Adrenal gland (tissue), 12 donors: ENCODE measurements around the gene ACTL7A. TPM values are rescaled to one million over a fixed set of nuclear protein-coding genes. Genes with fewer than 3 reads are reported as not detected.
A peak's percentile ranks its signal among the peaks of the same experiment; 100 is the strongest.

ENCODE experiments used
- DNase-seq, 7 donors: peaks; one replicate each; pipeline ENCODE4 v3.0.0-alpha.2; 2019 to 2020
- H3K27ac ChIP-seq, 5 donors: fragments of 200-600 bp; sonication (generic) in 4 of 5; 1 replicate in 3 of 5; 2 replicates in 2 of 5; pipeline versions ENCODE4 v1.5.1 to v1.8.0; 2016 to 2020; ENCODE audit warnings: mild to moderate bottlenecking in 1 of 5
- H3K27me3 ChIP-seq: fragments of 200-600 bp; 2 replicates; pipeline ENCODE4 v1.8.0; 2021
- H3K36me3 ChIP-seq, 2 donors: fragments of 200-600 bp; replicated peaks in 1 of 2; 1 replicate in 1 of 2; 2 replicates in 1 of 2; pipeline versions ENCODE4 v1.5.1 to v1.8.0; 2018 to 2022
- H3K4me1 ChIP-seq, 2 donors: fragments of 200-600 bp; replicated peaks in 1 of 2; 1 replicate in 1 of 2; 2 replicates in 1 of 2; pipeline versions ENCODE4 v1.5.1 to v1.8.0; 2018 to 2021
- H3K4me3 ChIP-seq, 4 donors: fragments of 200-600 bp; sonication (generic) in 3 of 4; one replicate each; pipeline ENCODE4 v1.5.1; 2016 to 2018
- H3K9me3 ChIP-seq, 3 donors: fragments of 200-600 bp; sonication (generic) in 1 of 3; replicated peaks in 1 of 3; 1 replicate in 2 of 3; 2 replicates in 1 of 3; pipeline versions ENCODE4 v1.5.1 to v1.8.0; 2016 to 2021
- POLR2A ChIP-seq, 2 donors: fragments of 450-650 bp; IDR thresholded peaks; one replicate each; pipeline ENCODE4 v1.6.1; 2017; ENCODE audit warnings: antibody characterized with exemption in 2 of 2, mild to moderate bottlenecking in 2 of 2, moderate library complexity in 1 of 2
- WGBS, 4 donors: extraction: QIAGEN DNeasy Blood & Tissue Kit in 2 of 4; methylation state at CpG; one replicate each; pipeline versions ENCODE4 v1.1.5 to v1.1.7; 2013 to 2017; 5-methylcytosine and 5-hydroxymethylcytosine counted together
- intact Hi-C, 2 donors: fragments of 100-400 bp; cut with DNase I; formaldehyde crosslinking; loops; one replicate each; pipeline versions ENCODE4 v1.14.1 to v1.15.0; 2022 to 2023
- polyA plus RNA-seq, 3 donors: library from polyadenylated mRNA; stranded (reverse); fragments of 200-250 nt in 2 of 3; fragments of 350-450 nt in 1 of 3; fragmentation: Illumina TruSeq in 1 of 3; extraction: RNeasy Lipid Tissue Mini Kit (QIAGEN cat#74804) in 1 of 3; gene quantifications; one replicate each; pipeline ENCODE4 v1.2.3, GENCODE V29; 2013 to 2014
- total RNA-seq, 9 donors: library from RNA; depleted of rRNA in 4 of 9; stranded (reverse); fragments of >200 nt in 4 of 9; fragments of 120-200 nt in 1 of 9; fragmentation: NEBNext Ultra II Directional in 1 of 9; extraction: Animal tissue kit (Norgen Biotek cat#: 25700) in 1 of 9; gene quantifications; one replicate each; pipeline versions ENCODE4 v1.1.0 to v1.2.4, GENCODE V29; 2013 to 2023
- TF ChIP-seq, protein P1 (sequence below), 6 experiments: fragments of 450-650 bp in 4 of 6; fragments of 200-600 bp in 2 of 6; sonication (generic) in 1 of 6; IDR thresholded peaks; 1 replicate in 5 of 6; 2 replicates in 1 of 6; pipeline versions ENCODE4 v1.5.1 to v1.8.0; 2016 to 2021; ENCODE audit warnings: antibody characterized with exemption in 6 of 6, mild to moderate bottlenecking in 2 of 6, moderate library complexity in 1 of 6
- donor health status: healthy with polysubstance abuse.
- donor health status: Bipolar disorder and iron deficiency.
- donor health status: DM: yes; HTN: yes; CAD: no.
- donor health status: DM: no; HTN: no; CAD: no.
- donor health status: DM: no; HTN: no; CAD: no.
- donor health status: DM: yes; HTN: yes; CAD: no.

The ACTL7A gene
- total and polyA plus RNA-seq, 12 donors: not detected

DNA sequence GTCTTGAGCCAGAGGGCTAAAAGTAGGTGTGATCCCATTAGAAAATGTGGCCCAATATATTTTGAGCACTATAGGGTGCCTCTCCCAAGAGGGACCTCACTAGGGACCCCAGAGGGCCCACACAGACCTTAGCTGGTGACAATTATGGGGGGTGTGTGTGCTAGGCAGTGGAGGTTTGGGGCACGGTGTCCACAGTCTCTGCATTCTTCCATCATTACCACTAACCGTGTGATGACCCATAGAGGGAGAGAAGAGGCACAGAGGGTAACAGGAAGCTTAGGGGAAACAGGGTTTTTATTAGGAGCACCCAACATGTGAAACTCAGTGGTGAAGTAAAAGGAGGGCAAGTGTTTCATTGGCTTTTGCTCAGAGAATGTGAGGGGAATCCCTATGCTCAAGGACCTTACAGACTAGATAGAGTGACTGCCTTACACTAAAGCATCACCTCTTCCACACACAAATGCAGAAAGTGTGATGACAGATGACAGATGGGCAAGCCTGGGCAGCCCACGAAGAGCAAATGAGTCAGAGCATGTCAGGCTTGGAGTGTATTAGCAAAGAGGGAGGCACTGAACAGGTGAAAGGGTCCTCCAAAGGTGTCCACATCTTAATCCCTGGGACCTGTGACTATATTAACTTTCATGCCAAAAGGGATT lies 2.5 kb upstream of the ACTL7A start:
- no peak for TF ChIP-seq POLR2A (IDR thresholded peaks at IDR 0.05)
- no peak overlapping the region for H3K27ac ChIP-seq
- intact Hi-C loops: no loop called here
- WGBS, 4 donors: 70 to 83% (median 75%) methylated on average over 3 of the region's 3 CpGs
- H3K4me3 ChIP-seq: no peak overlapping the region
- H3K4me1 ChIP-seq: no peaks in the 10 kb centered on the region
- DNase-seq: no peak
- no peaks in the 10 kb centered on the region for H3K27me3 ChIP-seq
- H3K9me3 ChIP-seq: no peaks in the 10 kb centered on the region
- H3K36me3 ChIP-seq: no peaks in the 10 kb centered on the region

DNA sequence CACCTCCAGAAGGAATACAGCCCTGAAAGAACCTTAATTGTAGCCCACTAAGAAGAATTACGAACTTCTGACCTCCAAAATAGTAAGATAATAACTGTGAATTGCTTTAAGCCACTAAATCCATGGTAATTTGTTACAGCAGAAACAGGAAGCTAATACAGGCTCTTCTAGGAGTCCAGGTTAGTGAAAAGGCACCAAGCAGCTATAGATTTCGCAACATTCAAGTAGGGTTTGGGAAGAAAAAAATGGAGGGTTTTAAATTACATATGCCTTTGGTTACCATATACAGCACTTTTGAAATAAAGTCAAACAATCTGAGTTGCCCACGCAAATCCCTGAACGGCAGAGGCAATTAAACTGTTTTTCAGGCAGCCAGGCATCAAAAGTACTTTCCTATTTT lies 1.7 kb upstream of the ACTL7A start:
- intact Hi-C loops: no loop called here
- WGBS, 4 donors: 77 to 91% (median 84%) methylated on average over 4 of the region's 4 CpGs

DNA sequence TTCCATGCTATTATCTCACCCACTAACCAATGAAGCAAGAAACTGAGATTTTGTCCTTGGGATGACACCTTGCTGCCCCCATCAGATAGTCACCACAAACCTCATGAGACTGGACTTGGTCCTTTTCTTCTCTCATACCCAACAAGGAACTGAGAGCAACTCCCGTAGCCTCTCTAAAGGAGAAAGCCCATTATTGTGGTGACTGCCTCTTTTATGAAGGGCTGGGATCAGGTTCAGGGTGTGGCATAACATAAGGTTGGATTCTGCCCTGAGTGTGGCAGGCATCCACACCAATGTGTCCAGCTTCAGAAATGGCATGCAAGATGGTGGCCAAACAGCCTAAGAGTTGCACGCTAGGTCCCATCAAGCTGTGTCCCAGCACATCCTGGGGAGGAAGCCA lies 1.3 kb upstream of the ACTL7A start:
- WGBS, 4 donors: 73 to 100% (median 95%) methylated on average over 1 to 2 of the region's 2 CpGs
- intact Hi-C loops: no loop called here
- Histone ChIP-seq H3K4me3 (no peak overlapping the region), H3K27ac (no peak overlapping the region), H3K4me1 (no peaks in the 10 kb centered on the region), H3K27me3 (no peaks in the 10 kb centered on the region), H3K36me3 (no peaks in the 10 kb centered on the region), H3K9me3 (no peaks in the 10 kb centered on the region)
- DNase-seq: peak in 1 of 7 donors; percentile 47
- TF ChIP-seq, protein P1, sequence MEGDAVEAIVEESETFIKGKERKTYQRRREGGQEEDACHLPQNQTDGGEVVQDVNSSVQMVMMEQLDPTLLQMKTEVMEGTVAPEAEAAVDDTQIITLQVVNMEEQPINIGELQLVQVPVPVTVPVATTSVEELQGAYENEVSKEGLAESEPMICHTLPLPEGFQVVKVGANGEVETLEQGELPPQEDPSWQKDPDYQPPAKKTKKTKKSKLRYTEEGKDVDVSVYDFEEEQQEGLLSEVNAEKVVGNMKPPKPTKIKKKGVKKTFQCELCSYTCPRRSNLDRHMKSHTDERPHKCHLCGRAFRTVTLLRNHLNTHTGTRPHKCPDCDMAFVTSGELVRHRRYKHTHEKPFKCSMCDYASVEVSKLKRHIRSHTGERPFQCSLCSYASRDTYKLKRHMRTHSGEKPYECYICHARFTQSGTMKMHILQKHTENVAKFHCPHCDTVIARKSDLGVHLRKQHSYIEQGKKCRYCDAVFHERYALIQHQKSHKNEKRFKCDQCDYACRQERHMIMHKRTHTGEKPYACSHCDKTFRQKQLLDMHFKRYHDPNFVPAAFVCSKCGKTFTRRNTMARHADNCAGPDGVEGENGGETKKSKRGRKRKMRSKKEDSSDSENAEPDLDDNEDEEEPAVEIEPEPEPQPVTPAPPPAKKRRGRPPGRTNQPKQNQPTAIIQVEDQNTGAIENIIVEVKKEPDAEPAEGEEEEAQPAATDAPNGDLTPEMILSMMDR (IDR thresholded peaks at IDR 0.05): no peak
- no peak for TF ChIP-seq POLR2A (IDR thresholded peaks at IDR 0.05)

More for the DNA sequence above, 1.7 kb upstream of the ACTL7A start:
- H3K27me3 ChIP-seq: no peaks in the 10 kb centered on the region
- H3K4me3 ChIP-seq: no peak overlapping the region
- H3K27ac ChIP-seq: no peak overlapping the region
- no peak for DNase-seq
- no peaks in the 10 kb centered on the region for H3K9me3 ChIP-seq
- H3K4me1 ChIP-seq: no peaks in the 10 kb centered on the region
- no peak for TF ChIP-seq POLR2A (IDR thresholded peaks at IDR 0.05)
- TF ChIP-seq, protein P1 (IDR thresholded peaks at IDR 0.05): no peak
- no peaks in the 10 kb centered on the region for H3K36me3 ChIP-seq

DNA sequence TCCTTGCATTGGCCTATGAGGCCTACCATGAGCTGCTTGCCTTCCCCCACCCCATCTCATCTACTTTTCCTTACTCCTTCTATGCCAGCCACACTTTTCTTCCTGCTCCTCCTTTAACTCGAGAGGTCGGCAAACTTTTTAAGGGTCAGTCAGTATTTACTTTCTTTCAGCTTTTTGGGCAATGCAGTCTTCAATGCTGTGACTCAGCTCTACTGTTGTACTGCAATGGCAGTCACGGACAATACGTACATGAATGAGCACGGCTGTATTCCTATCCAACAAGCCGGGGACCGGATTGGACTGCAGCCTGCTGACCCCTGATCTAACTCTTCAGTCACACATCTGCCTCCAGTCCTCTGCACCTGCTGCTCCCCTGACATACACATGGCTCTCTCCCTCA lies 602 bp upstream of the ACTL7A start:
- DNase-seq: no peak
- intact Hi-C loops: no loop called here
- Histone ChIP-seq H3K27me3 (no peaks in the 10 kb centered on the region), H3K36me3 (no peaks in the 10 kb centered on the region), H3K4me3 (no peak overlapping the region), H3K27ac (no peak overlapping the region), H3K9me3 (no peaks in the 10 kb centered on the region), H3K4me1 (peaks cover 0 to 4% of the 10 kb centered on the region in 2 donors)
- 68 to 89% (median 81%) methylated on average over 7 of the region's 7 CpGs for WGBS, 4 donors
- TF ChIP-seq, protein P1 (IDR thresholded peaks at IDR 0.05): no peak
- no peak for TF ChIP-seq POLR2A (IDR thresholded peaks at IDR 0.05)

DNA sequence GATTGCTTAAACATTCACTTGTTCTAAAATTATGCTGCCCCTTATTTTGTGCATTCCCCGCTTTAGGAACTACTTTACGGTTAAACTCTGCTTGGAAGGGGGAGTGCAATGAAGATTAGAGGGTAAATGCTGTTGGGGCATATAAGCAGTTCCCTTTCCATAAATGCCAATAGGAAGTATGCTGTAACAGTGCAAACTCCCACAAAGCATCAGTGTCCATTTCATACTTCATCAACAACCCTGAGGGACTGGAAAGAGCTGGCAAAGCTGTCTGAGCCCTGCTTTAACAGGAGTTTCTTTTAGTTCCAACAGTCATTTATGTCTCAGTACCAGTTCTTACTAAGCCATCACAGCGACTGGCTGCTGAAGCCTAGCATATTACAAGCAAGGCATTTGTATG lies 1.8 kb downstream of the ACTL7A start:
- WGBS, 4 donors: 87 to 96% (median 92%) methylated on average over 3 of the region's 3 CpGs
- intact Hi-C loops: no loop called here

More for the DNA sequence above, 1.8 kb downstream of the ACTL7A start:
- H3K27me3 ChIP-seq: no peaks in the 10 kb centered on the region
- no peak overlapping the region for H3K4me3 ChIP-seq
- no peak for DNase-seq
- peaks cover 0 to 5% of the 10 kb centered on the region in 2 donors for H3K4me1 ChIP-seq
- no peak overlapping the region for H3K27ac ChIP-seq
- no peak for TF ChIP-seq POLR2A (IDR thresholded peaks at IDR 0.05)
- TF ChIP-seq, protein P1 (IDR thresholded peaks at IDR 0.05): no peak
- H3K36me3 ChIP-seq: peaks cover 0 to 13% of the 10 kb centered on the region in 2 donors
- no peaks in the 10 kb centered on the region for H3K9me3 ChIP-seq
